ENCODE data around the gene SLC9A7. TPM values are rescaled to one million over a fixed set of nuclear protein-coding genes. Genes with fewer than 3 reads are reported as not detected.

Gene SLC9A7
- total and polyA plus RNA-seq, 2 of the 13 experiments (the other 11 are each of a cell fraction or from before 2014, with no cell fraction given): 5.8 to 7.2 TPM

GRCh38 chrX:46673620-46674359, 85.1 kb downstream of the SLC9A7 start (continued):
- TF ChIP-seq ZNF512B (CRISPR knock-in tag; IDR thresholded peaks at IDR 0.05; ENCODE audit: borderline replicate concordance) (no peak), RXRB (CRISPR knock-in tag; IDR thresholded peaks at IDR 0.05; ENCODE audit: borderline replicate concordance) (no peak), KLF15 (CRISPR knock-in tag; IDR thresholded peaks at IDR 0.05; ENCODE audit: borderline replicate concordance) (no peak), ZNF121 (CRISPR knock-in tag; IDR thresholded peaks at IDR 0.05) (no peak)

DNA sequence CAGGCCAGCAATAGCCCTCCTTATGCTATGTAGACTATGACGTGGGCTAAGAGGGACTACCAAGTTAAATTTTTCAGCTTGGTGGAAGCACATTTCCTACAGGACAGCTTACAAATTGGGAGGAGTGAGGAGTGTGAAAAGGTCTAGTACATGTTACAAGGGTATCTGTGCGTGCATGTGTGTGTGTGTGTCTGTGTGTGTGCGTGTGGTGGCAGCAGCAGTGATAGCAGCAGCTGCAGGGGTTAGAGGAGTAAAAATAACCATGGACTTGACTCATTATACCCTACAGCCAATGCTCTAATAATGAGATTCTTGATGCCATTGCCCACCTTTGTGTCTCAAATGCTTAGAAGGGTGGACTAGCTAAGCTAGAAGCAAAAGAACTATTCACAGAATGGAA, 88.6 kb downstream of the SLC9A7 start:
- H3K4me3 ChIP-seq (replicated peaks in 1 of 3; ENCODE audit: insufficient read depth in 1 of 3, low read depth in 2 of 3, low read length in 3 of 3): no peak overlapping the region
- no peaks in the 10 kb centered on the region for H3K9me3 ChIP-seq (ENCODE audit: low read length)
- DNase-seq (ENCODE audit: low spot score) (no peak), FAIRE-seq (no peak), ATAC-seq (no peak)
- no peaks in the 10 kb centered on the region for H3K36me3 ChIP-seq (replicated peaks in 1 of 2; ENCODE audit: control insufficient read depth in 1 of 2, insufficient read depth in 2 of 2, low read length in 2 of 2)
- WGBS (ENCODE audit: low lambda C conversion rate): 82% methylated on average over 2 of the region's 3 CpGs
- intact Hi-C loops (cut with micrococcal nuclease; ENCODE audit: unreplicated experiment) (no loop called here), in situ Hi-C loops (cut with HindIII; ENCODE audit: extremely low pct_ligation_motif_present, low pct_unique_long_range_greater_than_20kb) (no loop called here)
- no peak overlapping the region for H3K9ac ChIP-seq (ENCODE audit: insufficient read depth, low read depth, low read length)
- H3K27ac ChIP-seq (ENCODE audit: extremely low read length, insufficient read depth, low read length): no peak overlapping the region
- ChIA-PET CTCF (ENCODE audit: low intra/inter-chr PET ratio, low total read pairs) (no interaction called here), POLR2A (no interaction called here)
- no peaks in the 10 kb centered on the region for H3K27me3 ChIP-seq (ENCODE audit: control insufficient read depth in 1 of 2, insufficient read depth in 2 of 2, low read length in 2 of 2)
- H2AFZ ChIP-seq (ENCODE audit: low read length): no peak overlapping the region
- no TSS peak for BruUV-seq (replicated peaks)
- no peaks in the 10 kb centered on the region for H4K20me1 ChIP-seq (ENCODE audit: insufficient read depth, low read length)
- no peaks in the 10 kb centered on the region for H3K79me2 ChIP-seq (ENCODE audit: insufficient read depth, low read length)
- H3K4me1 ChIP-seq (ENCODE audit: insufficient read depth, low read length): no peaks in the 10 kb centered on the region
- no peak overlapping the region for H3K4me2 ChIP-seq (ENCODE audit: low read depth, low read length)
- TF ChIP-seq, protein P1, sequence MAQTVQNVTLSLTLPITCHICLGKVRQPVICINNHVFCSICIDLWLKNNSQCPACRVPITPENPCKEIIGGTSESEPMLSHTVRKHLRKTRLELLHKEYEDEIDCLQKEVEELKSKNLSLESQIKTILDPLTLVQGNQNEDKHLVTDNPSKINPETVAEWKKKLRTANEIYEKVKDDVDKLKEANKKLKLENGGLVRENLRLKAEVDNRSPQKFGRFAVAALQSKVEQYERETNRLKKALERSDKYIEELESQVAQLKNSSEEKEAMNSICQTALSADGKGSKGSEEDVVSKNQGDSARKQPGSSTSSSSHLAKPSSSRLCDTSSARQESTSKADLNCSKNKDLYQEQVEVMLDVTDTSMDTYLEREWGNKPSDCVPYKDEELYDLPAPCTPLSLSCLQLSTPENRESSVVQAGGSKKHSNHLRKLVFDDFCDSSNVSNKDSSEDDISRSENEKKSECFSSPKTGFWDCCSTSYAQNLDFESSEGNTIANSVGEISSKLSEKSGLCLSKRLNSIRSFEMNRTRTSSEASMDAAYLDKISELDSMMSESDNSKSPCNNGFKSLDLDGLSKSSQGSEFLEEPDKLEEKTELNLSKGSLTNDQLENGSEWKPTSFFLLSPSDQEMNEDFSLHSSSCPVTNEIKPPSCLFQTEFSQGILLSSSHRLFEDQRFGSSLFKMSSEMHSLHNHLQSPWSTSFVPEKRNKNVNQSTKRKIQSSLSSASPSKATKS (CRISPR knock-in tag; IDR thresholded peaks at IDR 0.05): no peak
- TF ChIP-seq ZNF746 (CRISPR knock-in tag; IDR thresholded peaks at IDR 0.05) (no peak), LCORL (IDR thresholded peaks at IDR 0.05) (no peak), LCORL (CRISPR knock-in tag; IDR thresholded peaks at IDR 0.05) (no peak), REPIN1 (CRISPR knock-in tag; IDR thresholded peaks at IDR 0.05; ENCODE audit: borderline replicate concordance, low read depth) (no peak), ARNT2 (CRISPR knock-in tag; IDR thresholded peaks at IDR 0.05; ENCODE audit: low read depth) (no peak), ARHGAP35 (CRISPR knock-in tag; IDR thresholded peaks at IDR 0.05; ENCODE audit: borderline replicate concordance) (no peak), ZNF607 (CRISPR knock-in tag; IDR thresholded peaks at IDR 0.05; ENCODE audit: borderline replicate concordance) (no peak), GFI1 (CRISPR knock-in tag; IDR thresholded peaks at IDR 0.05; ENCODE audit: borderline replicate concordance) (no peak), ZBTB26 (CRISPR knock-in tag; IDR thresholded peaks at IDR 0.05; ENCODE audit: borderline replicate concordance) (no peak), CENPT (CRISPR knock-in tag; IDR thresholded peaks at IDR 0.05; ENCODE audit: low read depth) (no peak), PAF1 (CRISPR knock-in tag; IDR thresholded peaks at IDR 0.05) (no peak), ZNF230 (CRISPR knock-in tag; IDR thresholded peaks at IDR 0.05) (no peak), ZNF205 (CRISPR knock-in tag; IDR thresholded peaks at IDR 0.05) (no peak)

All from HepG2 (cell line).